ENCODE data around the gene DCHS2.

GRCh38 chr4:154183264-154183663 lies 308.3 kb downstream of the DCHS2 start:
- TF ChIP-seq RFX5 (IDR thresholded peaks at IDR 0.05; ENCODE audit: borderline replicate concordance, low read depth, low read length) (no peak), KDM1A (IDR thresholded peaks at IDR 0.05; ENCODE audit: borderline replicate concordance, low read length) (no peak), CTBP2 (IDR thresholded peaks at IDR 0.05; ENCODE audit: borderline replicate concordance, insufficient read depth, insufficient read length, low read length) (no peak), CTCF (IDR thresholded peaks at IDR 0.05; ENCODE audit: control extremely low read depth in 1 of 3, insufficient read depth in 1 of 3, low read depth in 1 of 3, low read length in 3 of 3) (no peak), RAD21 (IDR thresholded peaks at IDR 0.05 in 1 of 2, conservative IDR thresholded peaks at IDR 0.05 in 1 of 2; ENCODE audit: low read depth in 2 of 2, low read length in 2 of 2) (no peak), POLR2A (IDR thresholded peaks at IDR 0.05; ENCODE audit: control extremely low read depth in 1 of 2, low read depth in 2 of 2, low read length in 2 of 2) (no peak), SIN3A (conservative IDR thresholded peaks at IDR 0.05 in 1 of 2, IDR thresholded peaks at IDR 0.05 in 1 of 2; ENCODE audit: low read depth in 1 of 2, low read length in 2 of 2) (no peak), BCL11A (IDR thresholded peaks at IDR 0.05; ENCODE audit: low read depth in 2 of 2, low read length in 2 of 2) (no peak)

All from H1 (cell line).